Measurements from ENCODE around the gene SKIL.

DNA sequence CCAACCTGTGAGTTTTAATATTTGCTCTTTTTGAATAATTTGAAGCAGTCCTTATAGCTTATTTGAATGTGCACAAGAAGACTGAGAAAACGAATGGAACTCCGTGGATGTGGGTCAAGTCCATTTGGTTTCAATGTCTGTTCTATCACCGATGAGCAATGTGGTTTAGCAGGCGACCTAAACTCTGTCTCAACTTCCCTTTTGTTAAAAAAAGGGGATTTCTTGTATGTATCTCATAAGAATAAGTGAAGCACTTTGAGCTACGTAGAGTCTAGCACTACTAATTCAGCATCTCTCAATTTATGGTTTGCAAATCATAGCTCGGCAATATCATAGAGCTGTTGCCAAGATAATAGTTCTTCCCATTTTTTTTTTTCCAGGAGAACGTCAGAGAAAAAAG is 4.6 kb upstream of the SKIL start:
- no peak for TF ChIP-seq SP1 (IDR thresholded peaks at IDR 0.05; ENCODE audit: low read depth)
- no peak for TF ChIP-seq EZH2 (IDR thresholded peaks at IDR 0.05)
